Measurements from ENCODE around the gene ARHGAP8.

Gene ARHGAP8

GRCh38 chr22:44859641-44860040, 107.3 kb downstream of the ARHGAP8 start:
- Histone ChIP-seq H3K36me3 (ENCODE audit: insufficient read depth, low read depth, low read length) (peaks cover 9% of the 10 kb centered on the region; the same call in 1 of the 2 replicates), H3K4me1 (ENCODE audit: insufficient read depth, low read length) (no peaks in the 10 kb centered on the region; the same call in 1 of the 2 replicates), H3K4me3 (ENCODE audit: low read length) (no peak overlapping the region), H3K27me3 (ENCODE audit: insufficient read depth, low read length) (no peaks in the 10 kb centered on the region), H3K9ac (ENCODE audit: low read depth, low read length) (no peak overlapping the region), H3K27ac (ENCODE audit: low read length) (no peak overlapping the region), H3K9me3 (ENCODE audit: insufficient read depth, low read depth, low read length) (no peaks in the 10 kb centered on the region)

GRCh38 chr22:44860311-44860710, 107.9 kb downstream of the ARHGAP8 start:
- Histone ChIP-seq H3K4me3 (ENCODE audit: low read length) (no peak overlapping the region), H3K27ac (ENCODE audit: low read length) (no peak overlapping the region), H3K9me3 (ENCODE audit: insufficient read depth, low read depth, low read length) (no peaks in the 10 kb centered on the region), H3K36me3 (ENCODE audit: insufficient read depth, low read depth, low read length) (peaks cover 9% of the 10 kb centered on the region; the same call in 1 of the 2 replicates), H3K27me3 (ENCODE audit: insufficient read depth, low read length) (no peaks in the 10 kb centered on the region), H3K9ac (ENCODE audit: low read depth, low read length) (no peak overlapping the region), H3K4me1 (ENCODE audit: insufficient read depth, low read length) (no peaks in the 10 kb centered on the region; the same call in 1 of the 2 replicates)

GRCh38 chr22:44861245-44861644, 108.9 kb downstream of the ARHGAP8 start:
- H3K4me1 ChIP-seq (ENCODE audit: insufficient read depth, low read length), result no peaks in the 10 kb centered on the region; the same call in 1 of the 2 replicates
- no peaks in the 10 kb centered on the region for H3K27me3 ChIP-seq (ENCODE audit: insufficient read depth, low read length)
- H3K36me3 ChIP-seq (ENCODE audit: insufficient read depth, low read depth, low read length), result peaks cover 6% of the 10 kb centered on the region; the same call in 1 of the 2 replicates
- H3K4me3 ChIP-seq (ENCODE audit: low read length), result no peak overlapping the region
- no peak overlapping the region for H3K9ac ChIP-seq (ENCODE audit: low read depth, low read length)
- H3K27ac ChIP-seq (ENCODE audit: low read length), result no peak overlapping the region
- no peaks in the 10 kb centered on the region for H3K9me3 ChIP-seq (ENCODE audit: insufficient read depth, low read depth, low read length)

GRCh38 chr22:44862281-44862680, 109.9 kb downstream of the ARHGAP8 start:
- H3K4me1 ChIP-seq (ENCODE audit: insufficient read depth, low read length), result no peaks in the 10 kb centered on the region; the same call in 1 of the 2 replicates
- H3K27me3 ChIP-seq (ENCODE audit: insufficient read depth, low read length), result no peaks in the 10 kb centered on the region
- peaks cover 6% of the 10 kb centered on the region; the same call in 1 of the 2 replicates for H3K36me3 ChIP-seq (ENCODE audit: insufficient read depth, low read depth, low read length)
- H3K9me3 ChIP-seq (ENCODE audit: insufficient read depth, low read depth, low read length), result no peaks in the 10 kb centered on the region
- H3K27ac ChIP-seq (ENCODE audit: low read length), result no peak overlapping the region
- H3K9ac ChIP-seq (ENCODE audit: low read depth, low read length), result no peak overlapping the region
- no peak overlapping the region for H3K4me3 ChIP-seq (ENCODE audit: low read length)

GRCh38 chr22:44862981-44863860, 110.8 kb downstream of the ARHGAP8 start:
- Histone ChIP-seq H3K9me3 (ENCODE audit: insufficient read depth, low read depth, low read length) (no peaks in the 10 kb centered on the region), H3K36me3 (ENCODE audit: insufficient read depth, low read depth, low read length) (peaks cover 6% of the 10 kb centered on the region; the same call in 1 of the 2 replicates), H3K4me3 (ENCODE audit: low read length) (no peak overlapping the region), H3K27me3 (ENCODE audit: insufficient read depth, low read length) (no peaks in the 10 kb centered on the region), H3K9ac (ENCODE audit: low read depth, low read length) (no peak overlapping the region), H3K4me1 (ENCODE audit: insufficient read depth, low read length) (no peaks in the 10 kb centered on the region; the same call in 1 of the 2 replicates), H3K27ac (ENCODE audit: low read length) (no peak overlapping the region)

GRCh38 chr22:44865193-44866057, 113.0 kb downstream of the ARHGAP8 start:
- no peak overlapping the region for H3K27ac ChIP-seq (ENCODE audit: low read length)
- no peak overlapping the region for H3K4me3 ChIP-seq (ENCODE audit: low read length)
- H3K27me3 ChIP-seq (ENCODE audit: insufficient read depth, low read length), result no peaks in the 10 kb centered on the region
- H3K9ac ChIP-seq (ENCODE audit: low read depth, low read length), result no peak overlapping the region
- H3K4me1 ChIP-seq (ENCODE audit: insufficient read depth, low read length), result peaks cover 4% of the 10 kb centered on the region; the same call in 1 of the 2 replicates
- peaks cover 6% of the 10 kb centered on the region; the same call in 1 of the 2 replicates for H3K36me3 ChIP-seq (ENCODE audit: insufficient read depth, low read depth, low read length)
- no peaks in the 10 kb centered on the region for H3K9me3 ChIP-seq (ENCODE audit: insufficient read depth, low read depth, low read length)

- H3K4me3 ChIP-seq (ENCODE audit: low read length), result no peak overlapping the region
- peaks cover 8% of the 10 kb centered on the region for H3K9me3 ChIP-seq (ENCODE audit: insufficient read depth, low read depth, low read length)
- H3K9ac ChIP-seq (ENCODE audit: low read depth, low read length), result no peak overlapping the region
- no peaks in the 10 kb centered on the region for H3K36me3 ChIP-seq (ENCODE audit: insufficient read depth, low read depth, low read length)
- H3K4me1 ChIP-seq (ENCODE audit: insufficient read depth, low read length), result peaks cover 4% of the 10 kb centered on the region; the same call in 1 of the 2 replicates
- no peak overlapping the region for H3K27ac ChIP-seq (ENCODE audit: low read length)
- H3K27me3 ChIP-seq (ENCODE audit: insufficient read depth, low read length), result no peaks in the 10 kb centered on the region
Observed at GRCh38 chr22:44869196-44869595, 116.8 kb downstream of the ARHGAP8 start.

- Histone ChIP-seq H3K36me3 (ENCODE audit: insufficient read depth, low read depth, low read length) (no peaks in the 10 kb centered on the region), H3K9me3 (ENCODE audit: insufficient read depth, low read depth, low read length) (peaks cover 8% of the 10 kb centered on the region), H3K4me3 (ENCODE audit: low read length) (no peak overlapping the region), H3K27ac (ENCODE audit: low read length) (no peak overlapping the region), H3K27me3 (ENCODE audit: insufficient read depth, low read length) (no peaks in the 10 kb centered on the region), H3K4me1 (ENCODE audit: insufficient read depth, low read length) (peaks cover 4% of the 10 kb centered on the region; the same call in 1 of the 2 replicates), H3K9ac (ENCODE audit: low read depth, low read length) (no peak overlapping the region)
Observed at GRCh38 chr22:44870021-44870420, 117.6 kb downstream of the ARHGAP8 start.

- H3K36me3 ChIP-seq (ENCODE audit: insufficient read depth, low read depth, low read length), result peaks cover 5% of the 10 kb centered on the region; the same call in 1 of the 2 replicates
- H3K4me3 ChIP-seq (ENCODE audit: low read length), result no peak overlapping the region
- H3K27me3 ChIP-seq (ENCODE audit: insufficient read depth, low read length), result no peaks in the 10 kb centered on the region
- peaks cover 8% of the 10 kb centered on the region for H3K9me3 ChIP-seq (ENCODE audit: insufficient read depth, low read depth, low read length)
- no peak overlapping the region for H3K27ac ChIP-seq (ENCODE audit: low read length)
- H3K4me1 ChIP-seq (ENCODE audit: insufficient read depth, low read length), result peaks cover 4% of the 10 kb centered on the region; the same call in 1 of the 2 replicates
- H3K9ac ChIP-seq (ENCODE audit: low read depth, low read length), result no peak overlapping the region
Observed at GRCh38 chr22:44871782-44872181, 119.4 kb downstream of the ARHGAP8 start.

GRCh38 chr22:44876921-44877320, 124.5 kb downstream of the ARHGAP8 start:
- peaks cover 17% of the 10 kb centered on the region for H3K36me3 ChIP-seq (ENCODE audit: insufficient read depth, low read depth, low read length)
- no peak overlapping the region for H3K4me3 ChIP-seq (ENCODE audit: low read length)
- H3K9ac ChIP-seq (ENCODE audit: low read depth, low read length), result no peak overlapping the region
- H3K4me1 ChIP-seq (ENCODE audit: insufficient read depth, low read length), result no peaks in the 10 kb centered on the region
- H3K27ac ChIP-seq (ENCODE audit: low read length), result no peak overlapping the region
- peaks cover 2% of the 10 kb centered on the region for H3K9me3 ChIP-seq (ENCODE audit: insufficient read depth, low read depth, low read length)
- H3K27me3 ChIP-seq (ENCODE audit: insufficient read depth, low read length), result no peaks in the 10 kb centered on the region

GRCh38 chr22:44878483-44879300, 126.3 kb downstream of the ARHGAP8 start:
- Histone ChIP-seq H3K36me3 (ENCODE audit: insufficient read depth, low read depth, low read length) (peaks cover 30% of the 10 kb centered on the region), H3K27me3 (ENCODE audit: insufficient read depth, low read length) (no peaks in the 10 kb centered on the region), H3K9me3 (ENCODE audit: insufficient read depth, low read depth, low read length) (no peaks in the 10 kb centered on the region; the same call in 1 of the 2 replicates), H3K9ac (ENCODE audit: low read depth, low read length) (no peak overlapping the region), H3K4me1 (ENCODE audit: insufficient read depth, low read length) (no peaks in the 10 kb centered on the region), H3K4me3 (ENCODE audit: low read length) (no peak overlapping the region), H3K27ac (ENCODE audit: low read length) (no peak overlapping the region)

Measured in iPS-20b (cell line).